GM19035 (cell line): ENCODE results near the gene EHD4.

Experiments used
- ATAC-seq: cut with Tn5 transposase; IDR thresholded peaks from one replicate; pipeline ENCODE4 v1.9.1; 2021; ENCODE audit not compliant: unreplicated experiment

Gene EHD4

DNA sequence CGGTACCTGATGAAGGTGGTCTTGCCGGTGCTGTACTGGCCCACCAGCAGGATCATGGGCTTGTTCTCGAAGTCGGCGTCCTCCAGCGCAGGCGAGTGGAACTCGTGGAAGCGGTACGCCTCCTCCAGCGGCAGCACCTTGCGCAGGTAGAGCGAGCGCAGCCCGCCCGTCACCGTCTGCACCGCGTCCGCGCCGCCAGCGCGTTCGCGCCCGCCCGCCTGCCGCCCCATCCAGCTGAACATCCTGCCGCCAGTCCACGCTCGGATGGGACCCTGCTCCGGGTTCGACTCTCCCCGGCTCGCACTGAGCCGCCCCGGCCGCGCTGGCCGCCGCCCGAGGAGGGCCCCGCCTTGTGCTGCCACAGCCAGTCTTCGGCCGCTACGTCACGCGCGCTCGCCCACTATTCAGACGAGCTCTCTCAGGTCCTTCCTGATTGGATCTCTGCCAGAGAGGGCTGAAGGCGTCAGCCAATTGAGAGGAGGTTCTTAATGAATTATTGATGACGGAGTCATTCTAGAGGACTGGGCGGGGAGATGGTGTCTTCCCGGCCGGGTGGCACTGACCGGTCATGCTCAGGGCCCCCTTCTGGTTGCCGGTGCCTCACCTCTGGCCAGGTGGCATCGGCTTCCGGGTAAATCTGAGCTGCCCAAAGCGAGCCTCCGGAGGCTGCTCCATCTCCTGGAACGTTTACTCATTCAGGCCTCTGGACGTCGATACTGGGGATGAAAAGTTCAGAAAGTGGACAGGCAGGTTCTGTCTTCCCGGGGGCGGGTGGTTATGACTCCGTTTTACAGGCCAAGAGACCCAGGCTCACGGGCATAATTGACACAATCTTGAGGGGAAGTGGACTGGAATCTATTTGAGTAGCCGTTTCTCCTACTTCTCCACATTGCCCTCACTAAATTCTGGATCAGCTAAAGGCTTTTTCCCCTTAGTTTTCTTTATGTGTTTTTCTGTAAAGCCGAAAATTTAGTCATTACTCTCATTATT is at the start of gene EHD4:
TSS of gene EHD4 (minus strand) at position 305 of the 990 bp plus-strand sequence. CDS start at position 242, 63 bp downstream.
- peak; percentile 81 for ATAC-seq

DNA sequence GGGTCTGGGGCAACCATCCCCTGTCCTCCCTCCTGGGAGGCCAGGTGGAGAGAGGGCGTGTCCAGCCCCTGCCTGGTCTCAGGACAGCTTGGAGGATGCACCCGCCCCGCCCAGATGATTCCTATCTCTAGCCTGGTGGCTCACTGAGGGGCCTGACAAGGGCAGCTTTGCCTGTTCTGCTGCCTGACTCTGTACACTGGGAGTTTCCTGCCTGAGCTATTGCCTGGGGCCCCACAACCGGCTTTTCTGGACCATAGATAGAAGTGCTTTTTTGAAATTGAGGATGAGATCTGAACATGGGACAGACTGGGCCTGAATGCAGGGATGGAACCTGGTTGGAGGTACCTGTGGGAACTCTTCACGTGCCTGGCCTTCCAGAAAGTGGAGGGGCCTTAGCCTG is 49.2 kb upstream of the EHD4 start:
- no peak for ATAC-seq

DNA sequence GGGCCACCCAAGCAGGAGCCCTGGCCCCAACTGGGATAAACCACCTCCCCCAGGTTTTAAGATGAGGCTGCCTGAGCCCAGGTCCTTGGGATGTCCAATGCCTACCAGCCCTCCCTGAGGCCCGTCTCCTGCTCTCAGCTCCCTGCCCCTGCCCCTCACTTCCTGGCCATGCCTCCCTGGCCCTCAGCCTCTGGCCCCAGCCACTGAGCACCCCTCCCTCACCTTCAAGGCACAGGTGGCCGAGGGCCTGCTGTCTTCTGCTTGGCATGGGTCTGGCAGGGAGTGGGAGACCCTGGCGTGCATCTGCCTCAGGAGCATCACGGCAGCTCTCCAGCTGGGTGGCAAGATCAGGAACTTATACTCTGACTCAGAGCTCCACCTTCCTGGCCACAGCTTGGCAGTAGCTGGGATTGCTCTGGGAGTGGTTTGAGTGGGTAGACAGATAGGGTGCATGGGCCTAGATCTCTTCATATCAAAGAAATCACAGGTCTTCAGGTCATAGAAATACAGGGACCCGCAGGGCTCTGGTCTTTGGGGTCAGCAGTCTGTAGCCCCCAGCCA is 48.4 kb upstream of the EHD4 start, which contains the start of gene PLA2G4E:
TSS of gene PLA2G4E (minus strand) at position 330 of the 561 bp plus-strand sequence. CDS start at position 318, 12 bp downstream.
- no peak for ATAC-seq

DNA sequence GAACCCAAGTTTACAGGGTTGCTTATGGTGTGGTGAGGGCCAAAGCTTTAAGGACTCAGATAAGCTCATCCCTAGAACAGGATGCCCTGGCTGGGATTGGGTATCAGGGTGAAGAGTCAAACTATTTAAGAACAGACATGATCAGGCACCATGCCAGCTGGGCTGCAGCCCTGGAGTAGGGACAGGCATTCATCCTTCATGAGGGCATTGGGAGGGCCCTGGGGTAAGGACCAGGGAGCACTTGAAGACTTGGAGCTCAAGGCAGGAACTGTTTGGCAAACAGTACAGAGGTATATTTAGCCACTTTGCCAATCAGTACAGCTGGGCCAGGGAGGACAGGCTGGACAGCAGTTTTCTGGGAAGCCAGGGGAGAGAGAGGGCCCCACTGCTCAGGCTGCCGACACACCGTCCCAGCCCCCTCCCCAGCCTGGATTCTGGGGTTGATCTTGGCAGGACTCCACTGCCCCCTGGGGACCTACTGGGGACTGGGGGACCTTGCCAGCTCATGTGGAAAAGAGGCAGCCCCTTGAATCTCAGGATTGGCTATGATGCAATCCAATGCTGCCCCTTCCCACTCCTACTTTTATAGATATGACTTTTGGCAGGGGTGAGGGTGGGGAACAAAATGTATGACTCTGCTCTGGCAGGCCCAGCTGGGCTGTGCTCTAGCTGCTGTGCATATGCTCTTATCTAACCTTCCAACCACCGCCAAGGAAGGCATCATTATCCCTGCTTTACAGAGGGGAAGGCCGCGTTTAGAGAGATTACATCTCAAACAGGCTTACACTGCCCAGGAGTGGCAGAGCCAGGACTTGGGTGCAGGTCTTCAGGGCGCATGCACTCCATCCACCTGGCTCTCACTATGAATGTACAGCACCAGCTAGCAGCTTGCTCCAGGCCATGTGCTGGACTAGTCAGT is 46.2 kb upstream of the EHD4 start:
- ATAC-seq = no peak

DNA sequence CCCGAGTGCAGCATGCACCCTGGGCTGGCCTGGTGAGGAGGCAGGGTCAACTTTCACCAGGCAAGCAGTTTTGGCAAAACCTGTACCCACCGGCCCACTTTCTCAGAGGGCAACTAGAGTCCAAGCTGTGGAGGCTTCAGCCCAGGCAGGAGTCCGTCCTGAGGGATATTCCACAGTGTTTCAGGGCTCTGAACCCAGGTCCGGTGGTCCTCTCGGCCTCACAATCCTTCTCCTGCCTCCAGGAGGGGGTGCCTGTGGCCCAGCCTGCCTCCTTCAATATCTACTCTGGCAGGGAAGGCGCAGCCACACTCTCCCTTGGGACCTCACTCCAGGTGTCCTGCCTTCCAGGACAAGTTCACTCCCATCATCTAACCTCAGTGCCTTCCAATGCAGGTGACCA is 44.6 kb upstream of the EHD4 start:
- ATAC-seq = no peak

DNA sequence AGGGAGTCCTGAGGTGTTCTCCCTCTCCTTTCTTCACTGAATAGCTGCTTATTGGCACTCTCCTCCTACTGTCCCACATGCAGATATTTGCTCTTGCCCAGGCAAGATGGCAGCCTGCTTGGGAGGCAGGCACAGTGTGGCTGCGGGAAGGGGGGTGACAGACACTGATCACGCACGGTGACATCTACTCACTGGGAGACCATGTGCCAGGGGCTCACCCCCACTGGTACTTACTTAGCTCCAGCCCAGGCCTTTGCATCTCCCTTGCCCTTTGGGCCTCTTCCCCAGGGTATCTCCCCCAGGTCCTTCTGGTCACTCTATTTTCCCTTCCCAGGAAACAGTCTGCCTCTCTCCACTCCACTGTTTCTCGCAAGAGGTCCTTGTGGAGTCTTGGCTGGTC is 42.0 kb upstream of the EHD4 start:
- ATAC-seq = no peak

DNA sequence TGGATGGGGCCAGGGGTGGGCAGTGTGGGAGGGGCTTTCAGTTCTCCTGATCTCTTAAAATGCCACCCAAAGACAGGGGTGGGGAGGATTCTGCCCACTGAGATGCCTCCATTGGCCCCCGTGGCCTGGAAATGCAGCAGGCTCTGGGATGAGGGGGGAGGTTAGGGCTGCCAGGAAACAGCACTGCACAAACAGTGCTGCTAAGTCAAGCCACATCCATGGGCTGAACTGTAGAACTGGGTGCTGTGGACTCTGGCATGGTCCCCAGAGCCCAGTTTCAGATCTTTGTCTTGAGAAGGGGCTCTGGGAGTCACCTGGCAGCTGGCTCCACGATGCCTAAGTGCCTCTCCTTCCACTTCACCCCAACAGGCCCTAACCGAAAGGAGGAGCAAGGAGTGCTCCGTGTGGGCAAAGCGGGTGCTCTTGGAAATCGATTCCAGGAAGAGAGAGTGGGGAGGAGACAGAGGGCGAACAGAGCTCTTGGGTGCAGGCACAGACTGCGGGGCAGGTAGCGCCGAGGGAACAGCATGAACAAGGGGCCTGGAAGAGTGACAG is 40.6 kb upstream of the EHD4 start:
- no peak for ATAC-seq

DNA sequence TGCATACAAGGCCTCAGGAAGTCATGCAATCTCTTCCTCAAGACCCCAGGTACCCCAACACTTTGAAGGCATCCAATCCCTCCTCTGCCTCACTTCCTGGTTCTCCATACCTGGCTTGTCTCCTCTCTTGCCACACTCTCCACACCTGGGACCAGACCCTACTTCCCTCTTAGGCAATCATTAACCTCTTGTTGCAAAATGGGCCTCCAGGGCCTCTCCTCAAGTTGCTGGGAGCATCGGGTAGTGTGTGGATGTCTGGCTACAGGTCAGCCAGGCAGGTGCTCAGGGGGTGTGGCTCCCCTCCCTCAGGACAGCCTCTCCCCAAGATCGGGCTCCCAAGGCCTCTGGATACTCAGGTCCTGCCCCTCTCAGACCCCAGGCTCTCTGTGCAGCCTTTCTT is 39.9 kb upstream of the EHD4 start:
- ATAC-seq = no peak

DNA sequence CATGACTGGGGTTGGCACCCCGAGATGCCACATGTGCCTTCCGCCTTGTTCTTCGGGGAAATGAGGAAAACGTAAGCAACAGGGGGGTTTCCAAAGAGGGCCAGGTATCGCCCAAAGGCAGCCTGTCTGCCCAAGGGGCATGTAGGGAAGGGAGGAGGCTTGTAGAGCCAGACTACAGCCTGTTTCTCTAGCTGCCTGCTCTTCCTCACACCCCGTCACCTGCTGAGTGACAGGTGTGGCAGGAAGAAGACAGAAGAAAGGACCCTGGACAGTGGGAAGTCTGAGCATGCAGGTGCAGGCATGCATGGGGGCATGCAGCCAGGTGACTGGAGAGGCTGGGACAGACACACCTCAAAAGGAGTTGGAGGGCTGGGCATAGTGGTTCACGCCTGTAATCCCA is 38.7 kb upstream of the EHD4 start:
- ATAC-seq = no peak

DNA sequence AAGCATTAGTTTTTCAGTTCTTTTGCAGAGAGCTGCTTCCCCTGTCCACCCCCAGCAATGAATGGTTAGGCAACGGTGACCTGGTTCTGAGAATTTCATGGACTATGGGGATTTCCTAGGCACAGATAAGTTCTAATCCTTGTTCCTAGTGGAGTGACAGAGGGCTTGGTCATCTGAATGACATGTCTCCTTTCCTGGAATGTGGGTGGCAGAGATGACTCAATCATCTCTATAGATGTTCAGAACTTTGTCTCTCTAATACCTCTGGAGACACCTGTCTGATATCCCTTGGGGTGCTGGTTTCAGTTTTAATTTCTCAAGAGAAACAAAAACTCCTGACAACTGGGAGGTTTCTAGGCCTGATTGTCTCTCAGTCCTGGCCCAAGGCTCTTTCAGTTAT is 38.1 kb upstream of the EHD4 start:
- peak; percentile 47 for ATAC-seq

DNA sequence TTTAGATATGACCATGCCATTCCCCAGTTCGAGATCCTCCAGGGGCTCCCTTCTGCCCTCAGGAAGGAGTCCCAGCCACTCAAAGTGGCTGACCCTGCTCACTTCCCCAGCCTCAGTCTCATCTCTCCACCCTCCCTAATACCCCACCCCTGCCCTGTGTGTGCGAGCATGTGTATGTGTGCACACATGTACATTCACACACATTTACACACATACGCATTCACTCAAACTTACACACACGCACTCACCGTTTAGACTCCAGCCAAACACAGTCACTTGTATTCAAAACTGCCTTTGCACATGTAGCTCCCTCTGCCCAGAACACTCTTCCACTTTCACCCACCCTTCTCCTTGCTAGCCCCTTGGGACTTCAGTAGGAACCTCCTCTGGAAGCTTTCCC is 37.1 kb upstream of the EHD4 start:
- ATAC-seq = no peak

DNA sequence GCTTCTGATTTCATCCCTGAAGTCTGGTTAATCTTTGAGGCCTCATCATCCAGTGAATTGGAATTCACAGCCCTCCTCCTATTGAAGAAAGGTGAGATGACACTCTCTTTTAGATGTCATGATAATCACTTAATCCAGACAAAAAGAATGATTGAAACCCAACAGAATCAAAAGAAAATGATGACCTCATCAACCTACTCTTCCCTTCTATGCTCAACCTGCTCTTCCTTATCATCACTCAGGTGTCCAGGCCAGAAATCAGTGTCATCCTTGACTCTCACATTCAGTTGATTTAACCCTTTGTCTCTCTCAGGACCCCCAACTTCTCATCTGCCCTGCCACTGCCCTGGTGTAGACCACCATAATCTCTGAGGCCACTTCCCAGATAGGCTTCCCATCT is 36.7 kb upstream of the EHD4 start:
- no peak for ATAC-seq

DNA sequence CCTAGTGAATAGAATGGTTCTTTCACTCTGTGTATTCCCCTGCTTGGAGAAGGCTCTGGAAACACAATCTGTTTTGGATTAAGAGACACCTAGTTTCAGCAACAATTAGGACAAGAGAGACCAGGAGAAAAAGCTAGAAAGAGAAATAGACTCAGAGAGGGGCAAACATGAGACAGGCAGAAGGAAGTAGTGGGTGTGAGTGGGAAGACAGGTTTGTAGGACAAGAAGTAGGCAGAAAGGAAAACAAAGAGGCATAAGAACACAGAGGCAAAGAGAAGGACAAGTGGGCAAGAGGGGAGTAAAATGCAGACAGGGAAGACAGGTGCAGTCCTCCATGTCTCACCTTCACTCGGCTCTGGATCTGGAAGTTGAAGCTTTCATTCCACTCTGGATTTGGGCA is 35.0 kb upstream of the EHD4 start:
- ATAC-seq = no peak

DNA sequence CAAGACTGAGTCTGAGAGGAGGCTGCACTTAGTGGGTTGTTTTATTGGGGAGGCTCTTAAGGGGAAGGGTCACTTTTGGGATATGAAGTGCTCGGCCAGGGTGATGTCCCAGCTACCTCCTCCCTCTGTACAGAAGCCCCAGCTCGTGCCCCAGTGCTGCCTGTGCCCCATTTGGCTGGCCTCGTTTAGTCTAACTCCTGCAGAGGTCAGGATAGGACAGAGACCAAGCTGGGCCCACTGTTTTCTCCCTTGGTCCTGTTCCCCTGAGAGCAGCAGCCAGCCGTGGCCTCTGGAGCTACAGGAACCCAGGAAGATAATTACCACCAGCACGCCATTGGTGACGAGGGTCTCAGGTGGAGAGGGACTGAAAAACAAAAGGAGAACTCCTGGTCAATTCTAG is 30.0 kb upstream of the EHD4 start:
- ATAC-seq = no peak

DNA sequence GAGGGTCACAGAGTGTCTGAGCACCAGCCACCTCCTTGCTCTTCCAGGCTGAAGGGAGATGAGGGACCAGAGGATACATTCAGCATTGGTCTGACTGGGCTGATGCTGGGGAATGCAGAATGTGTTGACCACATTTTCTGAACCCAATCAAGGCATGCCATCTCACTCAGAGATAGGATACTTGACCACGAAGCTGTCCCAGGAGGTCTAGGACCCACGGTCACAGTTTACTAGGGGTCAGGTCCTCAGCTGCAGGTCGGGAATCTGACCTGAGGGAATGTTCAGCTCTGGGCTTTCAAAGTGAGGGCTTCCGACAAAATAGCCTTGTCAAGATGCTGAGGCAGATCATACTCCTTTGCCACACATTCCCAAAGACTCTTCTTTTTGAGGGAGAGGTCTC is 28.9 kb upstream of the EHD4 start:
- ATAC-seq = no peak

DNA sequence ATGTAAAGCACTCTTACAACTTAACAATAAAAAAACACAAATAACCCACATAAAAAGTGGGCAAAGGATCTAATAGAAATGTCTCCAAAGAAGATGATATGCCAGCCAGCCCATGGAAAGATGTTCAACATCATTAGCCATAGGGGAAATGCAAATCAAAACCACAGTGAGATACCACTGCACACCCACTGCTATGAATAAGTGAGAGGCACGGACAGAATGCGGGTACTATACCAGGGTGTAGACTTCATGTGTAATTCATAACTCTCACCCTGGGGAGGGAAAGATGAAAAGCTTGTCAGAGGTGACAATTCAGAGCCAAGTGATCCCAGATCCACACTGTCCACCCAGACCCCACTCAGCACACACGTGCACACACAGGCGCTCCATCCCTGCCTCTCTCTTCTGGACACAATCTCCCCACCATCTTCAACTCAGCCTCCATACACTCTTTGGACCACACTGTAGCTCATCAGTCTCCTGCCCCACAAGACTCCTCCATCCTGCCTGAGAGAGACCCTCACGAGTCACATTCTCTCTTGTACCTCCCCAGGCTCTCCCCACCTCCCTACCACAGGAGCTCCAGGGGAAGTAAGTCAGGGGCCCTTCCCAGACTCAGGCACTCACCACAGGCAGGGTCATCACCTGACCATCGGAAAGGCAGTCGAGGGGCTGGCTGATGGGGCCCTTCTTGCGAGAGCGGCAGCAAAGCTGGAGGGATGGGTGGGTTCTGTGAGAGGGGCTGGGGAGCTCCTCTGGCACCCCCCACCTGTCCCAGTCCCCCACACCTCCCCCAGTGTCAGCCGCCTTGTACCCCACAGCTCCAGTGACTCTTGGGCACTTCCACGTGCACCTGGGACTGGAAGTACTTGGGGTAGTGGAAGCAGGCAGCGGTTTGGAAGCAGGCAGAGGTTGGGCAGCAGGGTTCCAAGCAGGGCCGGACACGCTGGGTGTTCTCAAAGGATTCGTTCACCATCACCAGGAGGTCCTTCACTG is 27.2 kb upstream of the EHD4 start:
- ATAC-seq = no peak

DNA sequence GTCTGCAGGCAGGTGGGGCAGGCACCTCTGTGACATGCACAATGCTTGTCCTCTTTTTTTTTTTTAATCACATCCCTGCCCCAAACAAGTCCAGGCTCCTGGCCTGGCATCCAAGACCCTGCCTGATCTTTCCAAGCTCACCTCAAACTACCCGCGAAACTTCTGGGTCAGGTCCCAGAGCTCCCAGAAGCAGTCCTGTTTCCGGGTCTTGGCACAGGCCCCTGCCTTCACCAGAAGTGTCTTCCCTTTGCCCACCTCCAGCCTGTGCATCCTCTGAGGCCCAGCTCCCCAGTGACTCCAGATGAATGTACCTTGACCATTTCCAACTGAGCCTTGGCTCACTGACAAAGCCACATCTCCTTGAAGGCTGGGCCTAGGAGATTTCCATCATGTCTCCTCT is 25.5 kb upstream of the EHD4 start:
- no peak for ATAC-seq

DNA sequence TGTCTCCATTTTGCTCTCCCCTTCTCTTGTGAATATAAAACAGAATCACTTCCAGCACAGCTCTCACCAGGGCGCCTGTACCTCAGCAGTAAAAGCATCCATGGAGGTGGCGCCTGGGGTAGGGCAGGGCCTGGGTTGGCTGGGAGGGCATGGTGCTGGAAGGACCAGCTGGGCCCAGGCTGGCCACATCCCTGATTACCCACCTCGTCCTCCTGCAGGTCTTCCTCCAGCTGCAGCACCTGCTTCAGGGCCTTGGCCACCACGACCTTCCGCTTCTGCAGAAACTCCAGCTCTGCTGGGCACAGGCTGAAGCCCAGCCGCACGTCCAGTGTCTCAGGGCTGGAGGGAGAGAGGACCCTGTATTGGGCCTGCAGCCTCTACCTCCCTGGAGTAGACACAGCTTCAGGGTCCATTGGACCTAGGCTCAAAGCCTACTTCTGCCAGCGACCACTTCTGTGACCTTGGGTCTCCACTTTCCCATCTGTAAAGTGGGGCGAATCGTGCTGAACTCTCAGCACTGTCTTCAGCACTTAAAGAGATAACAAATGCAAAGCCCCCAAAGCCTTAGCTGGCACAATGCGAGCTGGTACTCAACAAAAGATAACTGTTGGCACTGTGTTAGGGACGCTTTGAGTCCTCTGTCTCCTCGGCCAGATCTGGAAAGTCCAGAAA is 24.7 kb upstream of the EHD4 start:
- ATAC-seq = no peak

DNA sequence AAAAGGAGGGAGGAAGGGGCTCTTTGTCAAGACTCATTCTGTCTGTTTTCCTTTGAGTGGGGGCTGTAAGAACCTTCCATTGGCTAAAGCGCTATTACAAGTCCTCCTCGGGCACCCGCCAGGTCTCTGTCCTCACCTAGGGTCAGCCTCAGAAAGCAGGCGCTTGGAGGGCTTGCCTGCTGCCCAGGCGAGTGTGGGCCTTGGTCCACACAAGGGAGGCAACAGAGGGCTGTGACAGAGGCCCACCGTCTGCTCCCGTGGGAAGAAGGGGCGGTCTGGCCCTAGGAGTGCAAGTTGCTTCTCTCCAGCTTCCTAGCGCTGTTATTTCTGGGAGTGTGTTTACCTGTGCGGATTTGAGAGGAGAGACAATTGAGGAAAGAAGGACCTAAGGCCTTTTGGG is 24.0 kb upstream of the EHD4 start:
- ATAC-seq = no peak
